Urinary bladder (tissue), 4 donors: ENCODE results near the gene ANP32E. TPM values are rescaled to one million over a fixed set of nuclear protein-coding genes. Genes with fewer than 3 reads are reported as not detected.

ENCODE experiments used
- DNase-seq: peaks from one replicate; pipeline ENCODE4 v3.0.0-alpha.2; 2015; ENCODE audit errors: extremely low spot score
- H3K27ac ChIP-seq: one replicate; pipeline ENCODE4 v1.5.1; 2013; ENCODE audit warnings: low read depth, mild to moderate bottlenecking, moderate library complexity
- H3K36me3 ChIP-seq: one replicate; pipeline ENCODE4 v1.6.1; 2013; ENCODE audit warnings: mild to moderate bottlenecking, moderate library complexity; ENCODE audit not compliant: insufficient read depth
- H3K4me1 ChIP-seq: one replicate; pipeline ENCODE4 v1.6.1; 2013; ENCODE audit warnings: mild to moderate bottlenecking, moderate library complexity; ENCODE audit not compliant: insufficient read depth
- H3K4me3 ChIP-seq: one replicate; pipeline ENCODE4 v1.5.1; 2013; ENCODE audit warnings: low read depth, low read length
- WGBS: extraction: QIAGEN DNeasy Blood & Tissue Kit; methylation state at CpG from one replicate; pipeline ENCODE4 v1.1.7; 2013; 5-methylcytosine and 5-hydroxymethylcytosine counted together
- polyA plus RNA-seq: library from polyadenylated mRNA; stranded (reverse); fragments of 200-250 nt; gene quantifications from one replicate; pipeline ENCODE4 v1.2.3, GENCODE V29; 2013
- total RNA-seq: library from RNA; depleted of rRNA; stranded (reverse); fragments of >200 nt; gene quantifications from one replicate; pipeline ENCODE4 v1.2.3, GENCODE V29; 2014
- donor health status: healthy with polysubstance abuse.
- donor health status: healthy.

ANP32E gene
- total RNA-seq (38.8 TPM), polyA plus RNA-seq (30.8 TPM)

GRCh38 chr1:150235852-150236613, at the start of gene ANP32E:
Gene ANP32E, minus strand, starts transcription at chr1:150236112. Its CDS starts 326 bp downstream, at chr1:150235786.
- Histone ChIP-seq H3K4me3 (peak within 1 kb of the TSS; percentile 88), H3K36me3 (no peaks in the 10 kb centered on the region), H3K27ac (peak within 1 kb of the TSS; percentile 99), H3K4me1 (no peaks in the 10 kb centered on the region)
- peak; percentile 99 for DNase-seq
- under 1% methylated on average over 33 of the region's 33 CpGs for WGBS

GRCh38 chr1:150283260-150283659, 47.3 kb upstream of the ANP32E start:
- no peak for DNase-seq
- Histone ChIP-seq H3K4me1 (no peaks in the 10 kb centered on the region), H3K36me3 (no peaks in the 10 kb centered on the region), H3K27ac (no peak overlapping the region), H3K4me3 (no peak overlapping the region)
- WGBS = 83% methylated on average over 12 of the region's 12 CpGs

- no peak for DNase-seq
- 2% methylated on average over 21 of the region's 21 CpGs for WGBS
- peak overlapping the region; percentile 49 for H3K27ac ChIP-seq
- peak overlapping the region; percentile 27 for H3K4me3 ChIP-seq
- no peaks in the 10 kb centered on the region for H3K4me1 ChIP-seq
- H3K36me3 ChIP-seq = no peaks in the 10 kb centered on the region
Measured at GRCh38 chr1:150282558-150282958, 46.6 kb upstream of the ANP32E start.

- WGBS = under 1% methylated on average over 46 of the region's 46 CpGs
- Histone ChIP-seq H3K36me3 (no peaks in the 10 kb centered on the region), H3K4me1 (no peaks in the 10 kb centered on the region), H3K4me3 (peak within 1 kb of the TSS; percentile 45), H3K27ac (peak within 1 kb of the TSS; percentile 53)
- peak; percentile 92 for DNase-seq
Measured at GRCh38 chr1:150281758-150282557, 46.0 kb upstream of the ANP32E start, which contains the start of gene CIART. Gene CIART, plus strand, starts transcription at chr1:150282554. Its CDS starts 714 bp downstream, at chr1:150283268.

GRCh38 chr1:150281221-150281757, 45.4 kb upstream of the ANP32E start:
- Histone ChIP-seq H3K4me3 (peak overlapping the region; percentile 45), H3K27ac (peak overlapping the region; percentile 53), H3K36me3 (no peaks in the 10 kb centered on the region), H3K4me1 (no peaks in the 10 kb centered on the region)
- DNase-seq = no peak
- 1% methylated on average over 15 of the region's 15 CpGs for WGBS

- Histone ChIP-seq H3K27ac (no peak overlapping the region), H3K4me3 (no peak overlapping the region), H3K36me3 (no peaks in the 10 kb centered on the region), H3K4me1 (no peaks in the 10 kb centered on the region)
- no peak for DNase-seq
- WGBS = 84% methylated on average over 6 of the region's 6 CpGs
Measured at GRCh38 chr1:150280138-150280707, 44.3 kb upstream of the ANP32E start.

GRCh38 chr1:150273311-150273710, 37.4 kb upstream of the ANP32E start:
- Histone ChIP-seq H3K27ac (no peak overlapping the region), H3K4me1 (no peaks in the 10 kb centered on the region), H3K36me3 (no peaks in the 10 kb centered on the region), H3K4me3 (no peak overlapping the region)
- DNase-seq = no peak
- 68% methylated on average over 1 of the region's 1 CpG for WGBS

- no peak for DNase-seq
- no peak overlapping the region for H3K27ac ChIP-seq
- WGBS = 94% methylated on average over 7 of the region's 7 CpGs
- H3K36me3 ChIP-seq = no peaks in the 10 kb centered on the region
- H3K4me1 ChIP-seq = no peaks in the 10 kb centered on the region
- no peak overlapping the region for H3K4me3 ChIP-seq
Measured at GRCh38 chr1:150271291-150271959, 35.5 kb upstream of the ANP32E start.

- H3K4me1 ChIP-seq = no peaks in the 10 kb centered on the region
- no peak for DNase-seq
Measured at GRCh38 chr1:150269451-150269850, 33.5 kb upstream of the ANP32E start.

GRCh38 chr1:150268705-150269403, 32.9 kb upstream of the ANP32E start, which contains the start of gene APH1A:
Gene APH1A, minus strand, starts transcription at chr1:150269016. Its CDS starts 206 bp downstream, at chr1:150268810.
- DNase-seq = peak; percentile 95
- WGBS = under 1% methylated on average over 49 of the region's 49 CpGs
- peak within 1 kb of the TSS; percentile 91 for H3K4me3 ChIP-seq
- H3K4me1 ChIP-seq = no peaks in the 10 kb centered on the region
- H3K36me3 ChIP-seq = peaks cover 2% of the 10 kb centered on the region
- peak within 1 kb of the TSS; percentile 91 for H3K27ac ChIP-seq

More at GRCh38 chr1:150269451-150269850, 33.5 kb upstream of the ANP32E start:
- Histone ChIP-seq H3K4me3 (peak overlapping the region; percentile 91), H3K36me3 (peaks cover 2% of the 10 kb centered on the region), H3K27ac (no peak overlapping the region)
- WGBS = 30% methylated on average over 10 of the region's 10 CpGs

GRCh38 chr1:150268340-150268704, 32.4 kb upstream of the ANP32E start:
- Histone ChIP-seq H3K4me3 (peak overlapping the region; percentile 91), H3K36me3 (peaks cover 2% of the 10 kb centered on the region), H3K27ac (peak overlapping the region; percentile 91), H3K4me1 (no peaks in the 10 kb centered on the region)
- DNase-seq = no peak
- under 1% methylated on average over 21 of the region's 21 CpGs for WGBS

- Histone ChIP-seq H3K36me3 (peaks cover 2% of the 10 kb centered on the region), H3K4me3 (peak overlapping the region; percentile 91), H3K4me1 (no peaks in the 10 kb centered on the region), H3K27ac (peak overlapping the region; percentile 13)
- 33% methylated on average over 6 of the region's 6 CpGs for WGBS
- no peak for DNase-seq
Measured at GRCh38 chr1:150267896-150268295, 32.0 kb upstream of the ANP32E start.
